GM21528 (cell line): Measurements from ENCODE around the gene STAM2.
"Not testable (repeated sequence)": the region's sequence is repeated elsewhere in the genome, so short reads cannot be mapped to it uniquely, and the experiment has no call there.

Experiments
- ATAC-seq: cut with Tn5 transposase; IDR thresholded peaks from one replicate; pipeline ENCODE4 v1.9.1; 2021; ENCODE audit warnings: mild to moderate bottlenecking, moderate library complexity; ENCODE audit not compliant: unreplicated experiment, low FRiP score

Gene STAM2

GRCh38 chr2:152175368-152176112 lies at the start of gene STAM2:
Gene STAM2, minus strand, starts transcription at chr2:152175763. Its CDS starts 121 bp downstream, at chr2:152175642.
- ATAC-seq, result peak; percentile 87

DNA sequence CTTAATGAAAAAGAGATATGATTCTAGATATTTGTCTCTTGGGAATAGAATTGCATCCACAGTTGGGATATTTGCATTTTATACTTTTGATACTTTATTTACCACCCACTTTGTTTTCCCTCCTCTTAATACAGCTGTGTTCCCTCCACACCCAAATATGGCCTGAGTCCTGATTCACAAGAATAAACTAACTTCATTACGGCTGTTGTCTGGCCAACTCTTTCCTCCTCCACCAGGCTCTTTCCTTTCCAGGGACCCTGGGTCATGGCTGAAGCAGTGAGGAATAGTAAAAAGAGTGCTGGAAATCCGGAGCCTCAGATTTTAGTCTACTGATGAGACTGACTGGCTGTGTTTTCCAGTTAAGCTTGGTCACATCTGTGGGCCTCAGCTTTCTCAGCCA lies 48.4 kb upstream of the STAM2 start:
- ATAC-seq, result no peak

GRCh38 chr2:152222975-152223637 lies 47.5 kb upstream of the STAM2 start:
- no peak for ATAC-seq

DNA sequence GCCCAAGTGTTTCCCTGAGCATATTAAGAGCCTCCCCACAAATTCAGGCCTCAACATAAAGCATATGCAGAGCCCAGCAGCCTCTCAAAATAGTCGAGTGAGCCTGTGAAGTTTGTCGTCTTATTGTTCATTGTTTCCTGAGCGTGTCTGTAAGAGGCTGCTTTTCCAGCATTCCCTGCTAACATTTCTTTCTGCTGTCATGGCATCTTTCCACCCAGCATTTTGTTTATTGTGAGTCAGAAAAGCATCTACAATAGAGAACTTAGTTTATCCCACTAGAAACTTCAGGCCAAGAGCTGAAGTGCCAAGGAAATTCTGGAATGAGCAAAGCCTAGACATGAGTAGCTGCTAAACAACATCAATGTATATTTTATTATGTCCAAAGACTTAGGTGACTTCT lies 46.3 kb upstream of the STAM2 start:
- no peak for ATAC-seq

GRCh38 chr2:152219077-152219828 lies 43.7 kb upstream of the STAM2 start:
- no peak for ATAC-seq

GRCh38 chr2:152201466-152201830 lies 25.9 kb upstream of the STAM2 start:
- no peak for ATAC-seq

DNA sequence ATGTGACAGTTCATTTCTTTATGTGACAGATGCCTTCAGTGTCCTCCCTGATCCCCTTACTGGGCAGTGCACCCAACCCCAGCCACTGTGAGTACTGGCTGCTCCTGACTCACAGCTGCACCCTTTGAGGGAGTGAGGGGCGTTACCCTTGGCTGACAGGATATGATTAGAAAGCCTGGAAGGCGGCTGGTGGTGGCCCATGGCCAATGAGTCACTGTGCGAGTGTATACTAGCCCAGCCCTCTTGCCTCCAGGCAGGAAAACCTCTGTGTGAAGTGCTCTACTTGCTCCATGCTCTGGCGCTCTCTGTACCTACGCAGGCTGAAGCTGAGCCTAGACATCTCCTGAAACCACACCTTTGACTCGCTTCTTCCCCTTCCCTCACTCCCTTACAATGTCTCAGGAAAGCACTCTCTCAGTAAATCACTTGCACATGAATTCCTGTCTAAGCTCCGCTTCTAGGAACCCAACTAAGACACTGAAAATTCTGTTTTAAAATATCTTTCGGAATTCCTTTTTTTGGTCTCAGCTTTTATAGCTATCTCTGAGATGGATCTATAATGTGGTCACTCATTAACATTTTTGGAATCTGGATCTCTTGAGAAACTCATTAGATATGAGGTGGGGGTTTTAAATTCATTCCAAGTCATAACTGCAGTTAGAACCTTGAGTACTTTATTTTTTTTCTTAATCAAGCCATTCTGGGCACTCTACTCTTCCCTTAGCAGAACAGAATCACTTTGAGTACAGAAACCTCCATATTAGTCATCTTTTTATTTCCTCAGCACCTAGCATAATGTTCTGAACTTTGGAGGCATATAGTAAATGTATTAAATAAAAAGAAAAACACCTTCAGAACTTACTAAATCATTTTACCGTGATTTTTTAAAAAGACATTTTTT lies 25.3 kb upstream of the STAM2 start:
- no peak for ATAC-seq

GRCh38 chr2:152200101-152200500 lies 24.5 kb upstream of the STAM2 start:
- ATAC-seq, result no peak

- no peak for ATAC-seq
Observed at GRCh38 chr2:152198499-152198898, 22.9 kb upstream of the STAM2 start.

- ATAC-seq, result not testable (repeated sequence)
Observed at GRCh38 chr2:152197508-152198284, 22.1 kb upstream of the STAM2 start.

- peak; percentile 74 for ATAC-seq
Observed at GRCh38 chr2:152189622-152190495, 14.3 kb upstream of the STAM2 start.

DNA sequence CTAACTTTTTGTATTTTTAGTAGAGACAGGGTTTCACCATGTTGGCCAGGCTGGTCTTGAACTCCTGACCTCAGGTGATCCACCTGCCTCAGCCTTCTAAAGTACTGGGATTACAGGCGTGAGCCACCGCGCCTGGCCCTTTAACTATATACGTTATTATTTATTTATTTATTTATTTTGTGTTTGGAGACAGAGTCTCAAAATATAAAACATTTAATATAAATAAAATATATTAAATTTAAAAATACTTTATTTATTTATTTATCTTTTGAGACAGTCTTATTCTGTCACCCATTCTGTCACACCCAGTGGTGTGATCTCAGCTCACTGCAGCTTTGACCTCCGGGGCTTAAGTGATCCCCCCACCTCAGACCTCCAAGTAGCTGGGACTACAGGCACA lies 11.2 kb upstream of the STAM2 start:
- ATAC-seq, result not testable (repeated sequence)

DNA sequence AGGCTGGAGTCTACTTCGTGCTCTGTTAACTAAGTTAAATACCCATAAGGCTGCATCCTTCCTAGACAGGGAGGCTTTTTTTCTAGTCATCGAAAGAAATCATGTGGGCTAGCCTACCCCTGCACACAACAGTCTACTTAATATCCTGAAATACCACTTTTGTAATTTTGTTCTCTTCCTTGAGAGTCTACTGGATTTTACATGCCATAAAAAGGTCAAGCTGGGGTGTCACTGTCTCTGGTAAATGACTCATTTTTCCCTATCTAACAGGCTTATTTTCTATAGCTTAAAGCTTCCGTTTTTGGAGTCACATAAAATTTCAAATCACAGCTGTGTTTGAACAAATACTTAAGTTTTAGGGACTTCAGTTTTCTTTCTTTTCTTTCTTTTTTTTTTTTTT lies 10.7 kb upstream of the STAM2 start:
- no peak for ATAC-seq

GRCh38 chr2:152183401-152184073 lies 8.0 kb upstream of the STAM2 start:
- no peak for ATAC-seq

DNA sequence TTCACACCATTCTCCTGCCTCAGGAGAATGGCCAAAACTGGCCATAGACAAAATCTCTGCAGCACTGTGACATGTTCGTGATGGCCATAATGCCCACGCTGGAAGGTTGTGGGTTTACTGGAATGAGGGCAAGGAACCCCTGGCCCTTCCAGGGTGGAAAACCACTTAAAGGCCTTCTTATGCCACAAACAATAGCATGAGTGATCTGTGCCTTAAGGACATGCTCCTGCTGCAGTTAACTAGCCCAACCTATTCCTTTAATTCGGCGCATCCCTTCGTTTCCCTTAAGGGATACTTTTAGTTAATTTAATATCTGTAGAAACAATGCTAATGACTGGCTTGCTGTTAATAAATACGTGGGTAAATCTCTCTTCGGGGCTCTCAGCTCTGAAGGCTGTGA lies 2.1 kb upstream of the STAM2 start:
- ATAC-seq, result not testable (repeated sequence)

- ATAC-seq, result peak; percentile 14
Observed at GRCh38 chr2:152176113-152176714, 651 bp upstream of the STAM2 start.

- ATAC-seq, result peak; percentile 39
Observed at GRCh38 chr2:152175012-152175367, 573 bp downstream of the STAM2 start.

DNA sequence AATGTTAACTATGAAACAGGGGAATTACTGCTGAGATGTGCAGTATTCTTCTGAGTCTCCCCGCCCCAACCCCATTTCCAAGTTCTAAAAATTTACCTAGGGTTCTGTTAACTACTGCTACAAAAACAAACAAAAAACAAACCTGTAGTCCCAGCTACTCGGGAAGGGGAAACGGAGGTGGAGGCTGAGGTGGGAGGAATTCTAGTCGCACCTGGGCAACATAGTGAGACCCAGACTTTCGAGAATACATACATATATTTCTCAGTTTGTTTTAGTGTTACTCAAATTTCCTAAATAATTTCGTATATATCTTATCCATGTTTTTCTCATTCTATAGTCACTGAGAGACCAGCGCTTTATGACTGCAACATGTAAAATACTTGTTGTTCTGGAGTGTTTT lies 989 bp downstream of the STAM2 start:
- ATAC-seq, result no peak
